DMS79 (cell line): ENCODE data around the gene MB21D2.
"Not testable (repeated sequence)": the region's sequence is repeated elsewhere in the genome, so short reads cannot be mapped to it uniquely, and the experiment has no call there.

Source experiments
- DNase-seq: peaks from one replicate; lab custom pipeline; 2025; lab: John Stamatoyannopoulos, UW

MB21D2 gene

DNA sequence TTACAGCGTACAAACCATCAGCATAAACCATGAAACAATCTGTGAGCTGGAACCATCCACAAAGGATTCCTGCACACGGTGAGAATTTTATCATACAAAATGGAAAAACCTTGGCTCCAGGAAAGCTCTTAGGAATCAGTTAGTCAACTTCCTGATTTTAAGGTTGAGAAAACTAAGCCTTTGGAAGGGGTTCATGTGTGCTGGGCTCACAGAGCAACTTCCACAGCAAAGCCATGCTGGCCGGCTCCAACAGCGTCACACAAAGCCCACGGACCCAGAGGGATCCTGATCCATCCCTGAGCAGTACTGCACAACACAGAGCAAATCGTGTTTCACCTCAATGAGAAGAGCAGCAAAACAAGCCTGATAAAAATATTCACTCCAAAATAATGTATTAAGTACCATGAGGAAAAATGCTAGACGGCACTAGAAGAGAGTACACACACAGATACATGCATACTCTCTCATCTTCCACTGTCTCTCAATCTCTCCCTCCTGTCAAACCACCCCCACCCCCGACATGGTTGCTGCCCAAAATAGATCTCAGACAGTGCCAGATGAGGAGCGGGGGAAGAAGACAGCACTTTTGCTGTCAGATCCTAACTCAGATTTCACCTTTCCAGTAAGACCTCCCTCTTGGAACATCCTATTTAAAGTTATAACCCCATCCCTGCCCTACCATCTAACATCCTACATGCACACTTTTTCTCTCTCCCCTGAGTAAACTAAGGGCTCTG is 58.6 kb downstream of the MB21D2 start:
- DNase-seq: no peak

DNA sequence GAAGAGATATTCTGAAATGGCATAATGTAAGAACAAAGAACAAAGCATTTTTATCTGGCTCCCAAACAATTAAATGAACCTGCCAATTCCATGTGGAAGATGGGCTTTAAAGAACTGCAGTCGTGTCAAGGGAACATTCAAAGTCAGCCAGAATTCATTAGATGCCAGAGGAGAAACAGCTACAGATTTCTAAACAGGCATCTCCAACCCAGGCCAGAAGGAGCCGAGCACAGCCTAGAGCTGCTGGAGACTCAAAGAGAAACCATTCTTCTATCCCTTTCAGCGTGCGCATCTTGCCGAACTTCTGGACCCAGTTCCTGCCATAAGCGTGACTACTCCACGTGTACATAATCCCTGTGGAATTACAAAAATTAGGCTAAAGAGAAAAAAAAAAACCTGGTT is 60.4 kb downstream of the MB21D2 start:
- no peak for DNase-seq

DNA sequence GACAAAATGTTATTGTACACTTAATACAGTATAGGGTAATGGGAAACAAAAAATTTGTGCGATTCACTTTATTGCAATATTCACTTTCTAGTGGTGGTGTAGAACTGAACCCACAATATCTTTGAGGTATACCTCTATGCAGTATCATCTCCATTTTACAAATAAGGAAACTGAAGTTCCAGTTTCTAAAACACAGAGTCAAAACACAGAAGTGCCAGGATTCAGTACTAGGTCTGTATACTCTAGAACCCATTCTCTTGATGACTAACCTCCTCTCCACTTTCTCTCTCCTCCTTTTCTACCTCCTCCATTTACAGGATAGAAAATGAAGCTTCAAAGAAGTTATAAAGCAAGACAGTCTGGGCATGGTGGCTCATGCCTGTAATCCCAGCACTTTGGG is 62.2 kb downstream of the MB21D2 start:
- DNase-seq: no peak

DNA sequence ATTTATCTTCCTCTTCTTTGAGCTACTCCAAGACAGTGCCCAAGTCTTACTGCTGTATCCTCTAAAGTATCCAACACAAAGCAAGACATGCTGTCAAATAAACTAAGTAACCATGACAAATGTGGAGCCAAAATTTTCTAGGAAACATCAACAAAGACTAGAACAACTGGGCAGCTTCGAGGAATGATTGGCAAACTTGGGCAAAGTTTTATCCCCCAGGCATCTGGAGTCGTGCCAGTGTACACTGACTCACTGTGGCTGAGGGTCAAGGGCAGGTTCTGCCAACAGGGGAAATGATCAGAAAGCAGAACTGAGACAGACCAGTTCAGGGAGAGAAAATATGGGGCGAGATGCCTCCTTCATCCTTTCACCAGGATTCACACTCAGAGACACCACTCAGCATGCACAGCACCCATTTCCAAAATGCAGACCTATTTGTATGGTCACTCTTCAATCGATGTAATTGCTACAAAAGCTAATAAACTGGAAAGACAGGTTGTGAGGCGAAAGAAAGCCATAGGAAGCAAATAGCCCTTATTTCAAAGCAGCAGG is 65.8 kb downstream of the MB21D2 start:
- no peak for DNase-seq

DNA sequence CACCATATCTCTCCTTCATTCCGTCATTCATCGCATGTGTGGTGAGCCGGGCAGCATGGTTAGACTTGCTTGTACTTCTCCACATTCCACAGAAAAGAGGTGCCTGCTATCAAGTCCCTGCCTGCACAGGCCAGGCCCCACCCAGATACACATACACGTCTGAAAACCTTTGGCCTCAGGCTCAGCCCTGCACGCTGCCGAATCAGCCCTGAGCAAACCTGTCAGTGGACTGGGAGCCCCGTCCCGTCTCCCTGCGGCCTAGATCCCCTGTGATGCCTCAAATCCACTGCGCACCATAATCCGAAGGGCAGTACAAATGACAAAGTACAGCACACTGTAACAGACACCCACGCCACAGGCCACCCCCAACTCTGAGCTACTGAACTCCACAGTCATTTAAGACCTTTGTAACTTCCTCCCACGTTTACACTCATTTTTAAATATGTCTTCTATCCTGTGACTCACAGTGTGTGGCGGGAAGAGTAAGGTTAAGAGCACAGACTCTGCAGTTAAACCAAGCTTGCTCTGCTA is 67.1 kb downstream of the MB21D2 start:
- no peak for DNase-seq

DNA sequence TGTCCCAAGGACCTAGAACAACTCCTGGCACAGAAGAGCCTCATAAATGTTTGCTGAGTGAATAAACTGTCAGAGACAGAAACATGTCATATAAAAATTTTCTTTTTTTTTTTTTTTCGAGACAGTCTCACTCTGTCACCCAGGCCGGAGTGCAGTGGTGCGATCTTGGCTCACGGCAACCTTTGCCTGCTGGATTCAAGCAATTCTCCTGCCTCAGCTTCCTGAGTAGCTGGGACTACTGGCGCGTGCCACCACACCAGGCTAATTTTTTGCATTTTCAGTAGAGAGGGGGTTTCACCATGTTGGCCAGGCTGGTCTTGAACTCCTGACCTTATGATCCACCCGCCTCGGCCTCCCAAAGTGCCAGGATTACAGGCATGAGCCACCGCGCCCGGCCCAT is 67.8 kb downstream of the MB21D2 start:
- not testable (repeated sequence) for DNase-seq

DNA sequence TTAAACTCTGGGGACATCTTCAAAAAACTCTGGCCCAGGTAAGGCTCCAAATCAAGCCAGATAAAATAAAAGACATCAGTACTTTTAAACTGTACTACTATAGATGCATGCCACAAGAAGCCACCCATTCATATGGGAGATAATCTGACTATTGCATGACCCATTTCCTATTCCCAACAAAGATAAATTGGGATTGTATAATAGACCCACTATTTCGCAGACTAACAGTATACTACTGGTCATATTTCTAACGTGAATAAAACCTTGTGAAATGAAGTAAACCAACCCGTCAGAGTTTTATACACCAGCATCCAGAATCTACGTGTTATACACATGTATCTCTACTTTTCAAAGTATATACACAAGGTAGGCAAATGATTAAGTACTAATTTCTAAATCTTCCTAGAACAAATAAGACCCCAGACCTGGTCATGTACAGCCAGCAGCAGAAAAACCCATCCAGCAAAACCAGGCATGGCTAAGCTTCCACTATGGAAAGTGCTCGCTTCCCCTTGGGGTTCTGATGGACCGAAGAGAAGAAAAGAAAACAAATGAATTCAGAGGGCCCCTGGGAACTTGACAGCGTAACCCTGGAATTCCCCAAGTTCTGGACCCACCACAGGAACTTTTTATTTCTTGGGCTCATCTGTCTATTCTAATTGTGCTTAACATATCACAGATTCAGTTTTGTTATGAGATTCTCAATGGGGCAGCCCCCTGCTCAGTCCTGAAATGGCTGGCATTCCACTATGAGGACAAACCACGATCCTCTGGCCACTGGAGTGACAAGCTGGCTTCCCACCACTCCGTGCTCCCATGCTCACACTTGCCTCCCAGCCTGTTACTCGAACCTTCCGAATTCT is 69.1 kb downstream of the MB21D2 start:
- DNase-seq: no peak

DNA sequence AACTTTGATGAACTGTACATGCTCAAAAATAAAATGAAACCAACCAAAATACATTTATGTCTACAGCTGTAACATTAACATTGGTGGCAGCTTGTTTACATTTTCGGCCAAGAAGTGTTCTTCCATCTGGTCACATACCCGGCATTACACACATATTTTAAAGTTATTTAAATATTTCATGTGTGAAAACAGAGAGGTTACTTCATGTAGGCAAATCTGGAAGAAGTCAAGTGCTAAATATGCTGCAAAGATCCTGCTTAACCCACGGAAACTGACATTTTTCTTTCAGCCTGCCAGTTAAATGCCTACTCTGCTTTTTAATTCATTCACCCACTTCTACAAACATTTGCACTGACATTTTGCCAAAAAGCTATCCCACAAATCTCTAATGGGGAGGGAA is 69.7 kb downstream of the MB21D2 start:
- no peak for DNase-seq

DNA sequence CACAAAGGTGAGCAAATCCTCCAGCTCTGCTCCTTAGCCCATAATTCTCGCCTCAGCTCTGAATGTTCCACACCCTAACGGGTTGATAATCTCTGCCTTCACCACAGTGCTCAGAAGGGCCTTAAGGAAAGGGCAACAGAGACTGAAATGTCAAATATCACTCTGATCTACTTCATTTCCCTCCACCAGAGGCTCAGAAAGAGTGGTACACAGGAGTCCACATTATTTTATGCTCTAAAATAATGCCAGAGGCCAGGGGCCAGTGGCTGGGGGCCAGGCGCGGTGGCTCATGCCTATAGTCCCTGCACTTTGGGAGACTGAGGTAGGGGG is 72.2 kb downstream of the MB21D2 start:
- no peak for DNase-seq

DNA sequence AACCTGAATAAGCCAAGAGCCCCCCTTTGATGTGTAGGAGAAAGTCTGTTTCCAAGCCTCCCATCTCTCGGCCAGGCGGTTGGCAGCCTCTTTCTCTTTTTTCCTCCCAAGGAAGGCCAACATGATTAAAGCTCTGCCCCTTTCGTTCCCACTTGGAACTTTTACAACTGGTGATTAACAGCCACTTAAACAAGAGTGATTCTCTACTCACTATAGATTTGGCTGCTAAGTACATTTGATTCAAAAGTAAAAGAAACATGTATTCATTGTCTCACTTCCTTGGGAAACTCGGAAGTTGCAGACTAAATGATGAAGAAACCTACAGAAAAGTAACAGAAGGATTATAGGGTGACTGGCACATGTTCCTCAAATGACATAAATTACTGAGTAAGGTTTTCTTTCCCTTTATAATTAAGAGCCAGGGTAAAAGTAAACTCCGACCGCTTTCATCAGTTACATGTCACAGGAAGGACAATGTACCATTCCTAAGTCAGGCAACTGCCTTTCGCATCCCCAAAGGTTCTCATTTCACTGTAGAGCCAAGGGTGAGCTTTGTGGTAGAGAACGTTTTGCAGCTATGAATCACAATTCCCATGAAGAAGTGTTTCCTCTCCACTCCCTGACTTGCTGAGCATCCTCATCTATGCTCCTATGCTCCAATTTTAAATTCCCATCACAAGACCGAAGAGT is 72.7 kb downstream of the MB21D2 start:
- DNase-seq: no peak

DNA sequence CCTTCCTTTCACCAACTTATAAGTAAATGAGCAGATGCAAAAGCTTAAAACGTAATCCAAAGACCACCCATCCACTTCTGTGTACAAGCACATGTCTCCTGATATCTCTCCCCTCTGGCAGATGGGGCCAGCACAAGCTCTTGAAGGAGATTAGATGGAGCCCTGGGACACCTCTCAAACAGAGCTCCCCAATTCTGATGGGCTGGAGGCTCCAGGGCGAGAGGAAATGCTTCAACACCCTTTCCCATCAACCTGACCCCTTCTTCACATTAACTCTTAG is 73.2 kb downstream of the MB21D2 start:
- no peak for DNase-seq

DNA sequence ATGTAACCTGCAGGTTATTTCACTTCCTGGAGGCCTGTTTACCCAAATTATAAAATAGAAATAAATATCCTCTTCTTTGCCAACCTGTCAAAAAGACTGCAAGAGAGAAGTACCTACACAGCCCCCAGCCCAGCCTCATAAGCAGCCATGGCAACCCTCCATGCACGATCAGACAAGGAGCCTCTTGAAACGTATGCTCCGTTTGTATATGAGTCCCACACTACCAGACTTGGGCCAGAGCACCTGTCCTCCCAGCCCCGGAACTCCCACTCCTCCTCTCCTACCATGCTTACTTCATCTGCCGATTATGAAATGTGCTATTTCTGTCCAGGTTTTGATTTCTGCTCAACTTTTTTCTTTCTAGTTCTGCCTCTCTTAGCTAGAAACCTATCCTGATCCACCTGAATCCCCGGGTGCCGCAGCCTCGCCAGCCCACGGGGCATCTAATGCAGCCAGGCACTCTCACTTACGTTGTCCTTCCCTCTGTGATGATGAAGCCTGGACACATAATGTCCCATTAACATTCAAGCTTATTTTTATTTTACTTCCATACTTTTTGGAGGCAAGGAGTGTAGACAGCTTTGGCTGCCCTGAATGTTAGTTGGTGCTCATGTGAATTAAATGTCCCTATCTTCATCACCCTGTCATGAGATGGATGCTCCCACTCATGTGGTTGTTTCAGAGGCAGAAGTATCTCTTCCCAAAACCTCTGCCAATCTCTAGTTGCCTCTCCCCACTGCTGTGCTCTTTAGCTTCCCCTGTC is 73.8 kb downstream of the MB21D2 start:
- no peak for DNase-seq

DNA sequence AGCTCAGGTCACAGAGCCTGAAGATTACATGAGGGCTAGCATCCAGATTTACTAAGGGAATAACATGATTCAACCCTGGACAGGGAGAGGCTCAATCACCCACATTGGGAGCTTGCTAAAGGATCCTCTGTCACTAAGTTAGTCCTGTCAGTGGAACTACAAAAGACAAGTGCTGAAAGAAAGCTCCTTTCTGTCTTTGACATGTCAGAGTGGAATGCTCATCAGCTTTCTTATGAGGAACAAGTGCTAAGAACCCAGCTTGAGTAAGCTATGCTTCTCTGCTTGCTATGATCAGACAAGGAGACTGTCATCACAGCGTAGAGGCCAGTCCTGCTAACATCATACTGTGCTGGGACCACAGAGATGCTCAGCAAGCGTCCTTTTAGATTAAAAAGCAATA is 74.5 kb downstream of the MB21D2 start:
- no peak for DNase-seq

DNA sequence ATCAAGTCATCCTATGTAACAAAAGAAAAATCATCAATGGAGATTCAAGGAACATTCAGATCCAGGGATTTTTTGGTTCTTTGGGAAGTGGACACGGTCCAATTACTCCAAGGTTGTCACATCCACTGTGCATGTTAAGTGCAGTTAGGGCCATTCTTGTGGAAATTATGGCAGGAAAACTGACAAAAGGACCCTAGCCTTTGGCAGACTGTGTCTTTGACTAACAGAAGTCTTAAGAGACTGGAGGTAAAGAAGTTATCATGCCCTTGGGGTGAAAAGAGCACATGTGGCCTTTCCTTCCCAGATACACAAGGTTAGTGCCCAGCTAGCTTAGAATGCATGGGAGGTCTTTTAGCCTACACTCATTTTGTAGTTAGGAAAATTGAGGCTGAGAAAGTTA is 74.9 kb downstream of the MB21D2 start:
- DNase-seq: no peak

DNA sequence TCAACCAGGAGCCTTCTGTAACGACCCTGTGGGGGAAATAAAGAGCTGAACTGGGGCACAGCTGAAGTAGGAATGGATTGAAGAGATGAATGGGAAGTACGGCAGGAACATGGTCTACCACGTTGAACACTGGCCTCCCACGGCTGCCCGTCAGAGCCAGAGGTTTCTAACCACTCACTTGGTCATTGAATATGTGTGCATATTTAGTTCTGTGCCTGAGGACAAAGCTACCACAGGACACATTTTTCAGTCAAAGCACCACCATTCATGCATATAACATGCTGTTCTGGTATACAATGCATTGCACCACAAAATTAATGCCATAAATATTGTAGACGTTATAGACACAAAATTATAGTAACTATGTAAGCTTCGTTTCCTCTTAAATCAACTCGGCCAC is 75.5 kb downstream of the MB21D2 start:
- DNase-seq: no peak

DNA sequence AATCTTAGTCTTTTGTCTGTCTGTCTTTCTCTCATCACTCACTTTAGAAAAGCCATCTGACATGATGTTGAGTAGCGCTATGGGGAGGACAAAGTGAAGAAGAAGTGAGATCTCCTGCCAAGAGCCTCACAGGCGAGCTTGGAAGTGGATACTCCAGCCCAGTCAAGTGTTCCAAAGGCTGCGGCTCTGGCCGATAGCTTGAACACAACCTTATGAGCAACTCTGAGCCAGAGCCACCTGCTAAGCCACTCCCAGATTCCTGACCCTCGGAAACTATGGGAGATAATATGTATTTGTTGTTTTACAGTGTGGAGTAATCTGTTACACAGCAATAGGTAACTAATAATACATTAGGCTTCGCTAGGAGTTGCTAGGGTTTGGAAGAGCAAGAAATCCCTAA is 76.2 kb downstream of the MB21D2 start:
- DNase-seq: no peak

DNA sequence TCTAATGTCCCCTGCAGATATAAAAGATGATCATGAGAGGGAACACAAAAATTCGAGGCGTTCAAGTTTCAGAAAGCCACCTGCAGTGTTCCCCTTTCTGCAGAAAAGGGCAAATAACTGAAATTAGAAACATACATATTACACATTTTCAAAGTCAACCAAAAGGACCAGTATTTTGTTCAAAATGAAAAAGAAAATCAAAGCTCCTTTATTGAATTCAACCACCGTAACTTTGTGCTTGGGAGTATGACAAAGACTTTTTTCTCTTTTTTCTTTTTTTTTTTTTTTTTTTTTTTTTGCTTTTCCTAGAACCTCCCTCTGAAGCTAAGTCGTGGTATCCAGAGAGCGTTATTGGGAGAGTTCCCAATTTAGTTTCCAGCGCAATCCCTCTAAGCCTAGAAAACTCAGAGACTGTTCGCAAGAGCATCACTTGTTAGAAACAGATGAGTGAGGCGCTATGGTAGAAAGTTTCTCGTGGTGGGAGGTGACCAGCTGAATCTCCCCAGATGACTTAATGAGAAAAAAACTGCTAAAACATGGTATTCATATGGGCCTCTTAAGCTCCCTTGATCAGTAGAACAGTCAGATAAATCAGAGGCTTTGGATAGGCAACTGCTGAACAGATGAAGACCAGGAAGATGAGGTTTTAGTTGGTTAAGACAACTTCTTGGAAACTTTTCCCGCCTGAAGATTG is 77.4 kb downstream of the MB21D2 start:
- no peak for DNase-seq

DNA sequence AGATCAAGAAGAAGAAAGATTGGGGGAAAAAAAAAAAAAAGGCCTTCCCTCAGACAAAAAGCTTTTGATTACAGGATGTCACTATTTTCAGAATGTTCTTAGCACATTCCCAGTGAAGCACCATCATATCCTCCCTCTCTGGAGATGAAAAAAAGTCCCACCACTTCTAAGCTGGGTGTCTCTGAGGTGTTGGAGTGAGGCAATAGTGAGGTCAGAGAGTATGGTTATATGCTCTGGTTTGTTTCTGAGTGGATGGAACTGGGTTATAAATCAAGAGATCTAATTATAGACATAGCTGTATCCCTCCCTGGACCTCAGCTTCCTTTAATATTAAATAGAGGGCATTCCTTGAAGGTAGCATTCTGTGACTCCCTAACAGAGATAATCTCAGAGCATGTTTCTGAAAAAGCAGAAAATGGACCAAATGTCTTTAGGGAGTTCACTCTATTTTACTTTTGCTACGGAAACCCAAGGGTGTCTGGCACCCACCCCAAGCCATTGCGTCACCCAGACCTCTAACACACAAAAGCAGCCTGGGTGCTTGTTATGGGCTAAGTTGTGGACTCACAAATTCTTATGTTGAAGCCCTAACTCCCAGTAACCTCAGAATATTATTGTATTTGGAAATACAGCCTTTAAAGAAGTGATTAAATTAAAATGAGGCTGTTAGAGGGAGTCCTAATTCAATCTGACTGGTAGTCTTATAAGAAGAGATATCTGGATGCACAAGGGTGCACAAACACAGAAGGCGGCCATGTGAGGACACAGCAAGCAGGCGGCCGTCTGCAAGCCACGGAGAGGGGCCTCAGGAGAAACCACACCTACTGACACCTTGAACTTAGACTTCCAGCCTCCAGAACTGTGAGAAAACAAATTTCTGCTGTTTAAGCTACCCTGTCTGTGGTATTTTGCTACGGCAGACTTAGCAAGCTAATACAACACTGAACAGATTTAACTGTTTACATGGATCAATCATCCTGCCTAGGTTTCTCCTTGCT is 81.5 kb downstream of the MB21D2 start:
- DNase-seq: no peak

DNA sequence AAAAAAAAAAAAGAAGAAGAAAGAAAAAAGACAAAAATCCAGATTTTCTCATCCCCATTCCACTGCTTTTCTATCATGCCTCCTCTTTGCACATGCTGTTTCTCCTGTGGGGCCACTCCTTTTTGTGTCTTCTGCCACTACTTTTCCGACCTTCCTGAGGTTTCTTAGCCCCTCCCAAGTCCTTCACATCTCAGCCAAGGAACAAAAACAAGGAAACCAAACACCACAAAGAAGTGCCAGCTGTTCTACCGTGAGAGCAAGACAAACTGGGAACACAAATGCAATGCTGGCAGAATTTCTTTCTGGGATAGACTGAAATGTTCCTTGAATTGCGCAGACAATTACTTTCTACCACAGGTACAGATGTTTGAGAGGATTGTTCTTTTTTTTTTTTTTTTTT is 83.2 kb downstream of the MB21D2 start:
- DNase-seq: no peak
